RKO (cell line): ENCODE results near the gene INPP4B.
A peak's percentile ranks its signal among the peaks of the same experiment; 100 is the strongest.
"Not testable (repeated sequence)": the region's sequence is repeated elsewhere in the genome, so short reads cannot be mapped to it uniquely, and the experiment has no call there.

ENCODE experiments used
- DNase-seq: peaks from one replicate; pipeline ENCODE4 v3.0.0-alpha.2; 2016; ENCODE audit warnings: low spot score

INPP4B gene

DNA sequence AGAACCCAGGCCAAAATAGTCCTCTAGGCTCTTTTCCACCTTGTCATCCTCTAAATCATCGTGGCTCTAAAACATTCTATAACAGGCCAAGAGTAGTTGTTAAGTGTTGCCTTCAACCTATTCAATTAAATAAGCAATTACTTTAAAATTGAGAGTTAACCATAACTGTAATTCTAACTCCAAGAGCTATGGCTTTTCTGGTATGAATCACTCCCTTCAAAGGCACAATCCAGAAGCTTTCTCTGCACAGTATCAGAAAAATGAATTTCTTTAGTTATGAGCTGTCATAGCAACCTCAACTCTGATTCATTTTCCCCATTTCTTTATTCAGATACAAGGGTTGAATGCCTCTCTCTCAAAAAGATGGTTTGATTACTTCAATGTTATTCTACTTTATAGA lies 21.7 kb downstream of the INPP4B start:
- DNase-seq: no peak

DNA sequence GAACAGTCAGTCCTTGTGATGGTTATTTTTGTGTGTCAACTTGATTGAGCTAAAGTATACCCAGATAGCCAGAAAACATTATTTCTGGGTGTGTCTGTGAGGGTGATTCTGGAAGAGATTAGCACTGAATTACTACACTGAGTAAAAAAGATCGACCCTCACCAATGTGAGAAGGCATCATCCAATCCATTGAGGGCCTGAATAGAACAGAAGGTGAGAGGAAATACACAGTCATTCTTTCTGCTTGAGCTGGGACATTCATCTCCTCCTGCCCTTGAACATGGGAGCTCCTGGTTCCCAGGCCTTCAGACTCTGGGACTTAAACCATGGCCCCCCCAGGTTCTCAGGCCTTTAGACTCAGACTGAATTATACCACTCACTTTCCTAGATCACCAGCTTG lies 22.3 kb downstream of the INPP4B start:
- DNase-seq: no peak

DNA sequence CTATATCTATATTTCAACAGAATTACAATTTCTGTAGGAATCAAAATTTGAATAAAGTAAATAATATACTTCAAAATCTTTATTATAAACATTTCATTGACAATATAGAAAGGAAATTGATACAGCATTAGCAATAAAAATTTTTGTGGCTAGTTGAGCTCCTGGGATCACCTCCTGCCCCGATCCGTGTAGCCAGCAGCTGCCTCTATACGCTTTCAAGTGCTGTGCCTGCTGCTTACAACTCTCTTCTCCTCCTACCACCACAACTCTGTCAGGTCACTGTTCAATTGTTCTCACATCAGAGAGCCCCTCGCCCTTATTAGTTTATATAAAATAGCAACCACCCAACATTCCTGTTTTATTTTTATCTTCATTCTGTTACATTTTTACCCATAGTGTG lies 27.6 kb downstream of the INPP4B start:
- no peak for DNase-seq

DNA sequence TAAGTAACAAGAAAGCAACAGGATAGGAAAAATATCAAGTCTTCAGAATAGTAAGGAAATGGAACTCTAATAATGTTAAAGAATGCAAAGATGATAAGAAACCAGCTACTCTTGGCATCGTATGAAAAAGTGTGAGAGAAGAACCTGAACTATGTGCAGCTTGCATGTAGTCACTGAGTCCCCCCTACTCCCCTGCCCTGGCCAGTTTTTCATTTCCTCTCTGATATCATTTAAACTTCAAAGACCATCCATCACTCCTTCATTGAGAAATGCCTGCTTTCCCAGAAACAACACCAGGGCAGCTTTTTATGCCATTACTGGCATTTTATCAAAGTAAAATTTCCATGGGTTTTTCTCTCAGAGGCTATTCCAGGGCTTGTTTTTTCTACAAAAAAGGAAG lies 28.1 kb downstream of the INPP4B start:
- DNase-seq: no peak

DNA sequence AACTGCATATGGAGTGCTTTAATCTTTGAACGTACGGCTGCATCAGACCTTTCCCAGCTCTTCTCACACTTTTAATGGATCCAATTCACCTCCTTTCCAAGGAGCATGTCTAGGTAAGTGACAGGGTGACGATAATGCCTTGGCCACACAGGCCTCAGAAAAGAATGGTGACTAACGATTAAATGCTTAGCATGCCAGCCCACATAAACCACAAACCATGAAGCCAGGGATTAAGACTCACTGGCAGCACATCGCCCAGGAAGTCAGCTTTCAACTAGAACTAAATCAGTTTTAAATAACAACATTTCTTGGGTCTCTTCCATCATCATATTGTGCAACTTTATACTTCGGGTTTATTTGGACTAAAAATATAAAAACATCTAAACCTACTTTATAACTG lies 28.7 kb downstream of the INPP4B start:
- DNase-seq: peak; percentile 60

DNA sequence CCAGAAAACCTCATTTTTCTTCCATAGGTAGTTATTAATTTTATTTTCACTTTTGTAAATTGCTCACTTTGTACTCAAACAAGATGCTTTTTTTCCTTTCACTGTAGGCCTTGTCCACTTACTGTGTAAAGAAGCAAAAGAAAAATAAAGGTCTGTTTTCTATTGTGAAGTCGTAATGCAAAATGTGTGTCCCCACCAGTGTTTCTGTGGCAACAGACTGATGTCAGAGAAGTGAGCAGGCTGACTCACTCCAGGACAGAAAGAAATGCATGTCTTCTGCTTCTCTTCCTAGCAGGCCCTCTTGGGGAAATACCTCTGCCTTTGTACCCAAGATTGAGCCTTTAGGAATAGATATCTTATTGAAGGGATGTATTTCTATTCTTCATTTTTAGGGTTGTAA lies 30.3 kb downstream of the INPP4B start:
- DNase-seq: peak; percentile 2

DNA sequence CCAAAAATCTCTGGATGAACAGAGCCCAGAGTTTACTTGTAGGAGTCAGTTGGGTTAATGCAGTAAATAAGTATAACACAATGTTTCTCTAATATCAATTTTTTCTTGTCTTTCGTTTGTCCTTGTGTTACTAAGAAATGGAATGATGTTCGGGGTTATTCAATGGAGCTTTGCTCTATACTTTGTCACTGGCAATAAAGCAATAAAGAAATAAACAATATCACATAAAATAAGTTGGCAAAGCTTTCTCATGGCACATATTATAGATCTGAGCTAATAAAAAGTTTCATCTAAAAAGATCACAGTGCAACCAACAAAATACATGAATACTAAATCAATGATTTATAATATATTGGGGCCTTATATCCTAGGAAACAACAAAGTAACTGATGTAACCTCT lies 32.7 kb downstream of the INPP4B start:
- DNase-seq: no peak

DNA sequence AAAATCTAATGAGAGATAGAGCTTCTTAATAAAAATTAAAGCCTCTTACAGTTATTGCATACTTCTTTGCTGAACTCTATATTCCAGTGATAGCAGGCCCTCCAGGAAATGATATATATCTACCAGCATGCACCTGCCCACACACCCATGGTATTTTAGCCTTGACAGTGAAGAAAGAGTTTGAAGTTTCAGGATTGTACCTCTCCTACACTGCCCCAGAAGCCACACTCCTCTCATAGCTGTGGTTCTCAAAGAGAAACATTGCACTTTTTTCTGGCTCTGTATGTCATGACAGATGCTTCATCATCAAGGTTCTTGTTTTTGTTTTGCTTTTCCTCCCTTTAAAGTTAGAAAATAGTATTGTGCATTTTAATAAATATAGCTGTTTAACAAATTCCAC lies 34.0 kb downstream of the INPP4B start:
- DNase-seq: no peak

DNA sequence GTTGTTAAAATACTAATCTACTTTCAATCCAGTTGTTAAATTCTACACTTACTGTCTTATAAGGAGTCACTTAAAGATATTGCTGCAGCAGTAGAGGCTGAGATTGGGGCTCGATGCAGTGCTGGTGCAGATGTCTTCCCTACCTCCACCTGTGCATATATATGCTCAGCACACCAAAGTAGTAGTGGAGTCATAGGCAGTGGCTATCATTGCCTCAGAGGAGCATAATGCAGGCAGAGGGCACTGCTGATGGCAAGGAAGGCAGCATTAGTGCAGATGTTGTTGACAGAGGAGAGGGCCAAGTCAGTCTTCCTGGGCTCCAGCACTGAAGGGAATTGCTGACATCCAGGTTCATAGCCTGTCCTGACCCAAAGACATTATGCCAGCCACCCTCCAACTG lies 35.1 kb downstream of the INPP4B start:
- DNase-seq: no peak

DNA sequence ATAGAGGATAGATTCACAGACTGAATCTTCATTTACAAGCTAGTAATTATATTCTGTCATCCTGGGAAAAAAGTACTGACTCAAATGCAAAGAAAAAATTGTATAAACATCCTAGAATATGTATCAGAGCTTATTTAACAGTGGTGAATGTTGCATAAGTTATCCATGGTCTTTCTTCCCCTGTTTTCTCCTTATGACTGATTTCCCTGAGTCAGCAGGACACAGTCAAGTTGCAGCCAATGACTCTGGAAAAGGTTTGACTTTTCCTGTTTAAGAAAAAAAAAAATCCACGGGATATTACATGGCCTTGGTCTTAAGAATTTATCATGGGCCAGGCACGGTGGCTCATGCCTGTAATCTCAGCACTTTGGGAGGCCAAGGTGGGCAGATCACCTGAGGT lies 36.5 kb downstream of the INPP4B start:
- DNase-seq: no peak

DNA sequence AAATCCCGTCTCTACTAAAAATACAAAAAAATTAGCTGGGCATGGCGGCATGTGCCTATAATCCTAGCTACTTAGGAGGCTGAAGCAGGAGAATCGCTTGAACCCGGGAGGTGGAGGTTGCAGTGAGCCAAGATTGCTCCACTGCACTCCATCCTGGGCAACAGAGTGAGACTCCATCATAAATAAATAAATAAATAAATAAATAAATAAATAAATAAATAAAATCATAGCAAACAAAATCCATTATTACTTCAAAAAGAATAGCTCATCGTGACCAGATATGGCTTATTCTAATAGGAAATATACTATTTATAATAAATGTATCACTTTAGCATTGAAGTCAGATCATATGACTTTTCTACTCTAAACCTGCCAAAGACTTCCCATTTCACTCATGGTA lies 42.2 kb downstream of the INPP4B start:
- DNase-seq: not testable (repeated sequence)

DNA sequence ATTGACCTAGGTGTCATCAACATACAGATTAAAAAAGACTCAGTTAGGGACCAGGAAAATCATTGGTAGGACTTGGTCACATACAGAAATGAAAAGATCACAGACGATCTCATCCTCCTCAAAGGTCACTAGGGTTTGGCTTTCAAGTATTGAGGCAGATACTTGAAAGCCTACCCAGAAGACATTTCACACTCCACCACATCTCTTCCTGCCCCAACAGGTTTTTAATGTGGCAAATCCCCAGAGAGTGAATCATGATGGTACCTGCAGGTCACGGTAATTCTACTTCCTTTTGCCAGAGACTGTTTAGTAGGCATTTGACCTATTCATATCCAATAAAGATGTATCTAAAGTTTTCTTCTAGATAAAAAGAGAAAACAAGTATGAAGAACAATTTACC lies 44.1 kb downstream of the INPP4B start:
- DNase-seq: no peak

DNA sequence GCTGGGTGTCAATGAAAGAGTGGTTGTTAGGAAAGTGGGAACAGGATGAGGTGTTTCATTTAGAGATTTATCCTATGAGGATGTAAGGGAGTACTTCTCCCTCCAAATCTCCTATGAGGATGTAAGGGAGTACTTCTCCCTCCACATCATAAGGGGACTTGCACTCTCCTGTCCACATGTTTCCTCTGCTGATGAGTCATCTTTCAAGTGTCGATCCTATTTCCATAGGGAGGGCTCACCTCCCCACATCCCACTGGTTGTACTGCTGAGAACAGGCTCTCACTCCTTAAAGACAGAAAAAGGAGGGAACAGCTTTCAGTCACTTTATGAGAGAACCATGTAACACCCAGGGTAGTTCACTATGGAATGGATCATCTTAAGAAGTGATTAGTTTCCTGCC lies 65.0 kb downstream of the INPP4B start:
- DNase-seq: no peak

DNA sequence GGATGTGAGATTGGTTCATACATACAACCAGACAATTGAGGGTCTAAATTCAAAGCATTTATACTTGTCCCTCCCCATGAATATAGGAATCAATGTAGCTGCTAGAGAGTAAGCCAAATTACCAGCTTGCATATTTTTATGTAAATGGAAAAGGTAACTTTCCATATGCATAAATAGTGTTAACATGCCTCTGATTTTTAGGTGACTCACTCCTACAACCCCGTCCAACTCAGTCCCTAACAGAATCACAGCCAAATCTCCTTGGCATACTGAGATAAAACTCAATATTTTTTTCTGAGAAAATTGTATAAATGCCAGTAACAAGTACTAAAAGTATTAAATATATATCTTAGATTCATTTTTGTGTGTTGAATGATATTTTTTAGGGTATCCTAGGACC lies 67.2 kb downstream of the INPP4B start:
- no peak for DNase-seq

DNA sequence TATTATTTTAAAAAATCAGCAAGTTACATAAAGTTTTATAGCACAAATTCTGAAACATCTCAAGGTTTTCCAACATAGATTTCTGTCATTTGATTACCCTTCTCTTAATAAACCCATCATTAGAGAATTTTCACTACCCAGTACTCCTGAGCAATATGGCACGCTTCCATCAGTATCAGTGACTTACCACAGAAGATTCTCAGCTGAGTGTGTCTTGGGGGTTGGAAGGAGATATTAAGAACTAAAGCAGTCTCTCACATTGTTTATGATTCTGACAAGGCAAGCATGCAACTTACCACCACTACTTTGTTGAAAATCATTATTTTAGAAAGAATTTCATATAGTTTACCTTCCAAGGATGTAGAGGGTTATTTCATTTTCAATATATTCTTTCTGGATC lies 67.7 kb downstream of the INPP4B start:
- no peak for DNase-seq

DNA sequence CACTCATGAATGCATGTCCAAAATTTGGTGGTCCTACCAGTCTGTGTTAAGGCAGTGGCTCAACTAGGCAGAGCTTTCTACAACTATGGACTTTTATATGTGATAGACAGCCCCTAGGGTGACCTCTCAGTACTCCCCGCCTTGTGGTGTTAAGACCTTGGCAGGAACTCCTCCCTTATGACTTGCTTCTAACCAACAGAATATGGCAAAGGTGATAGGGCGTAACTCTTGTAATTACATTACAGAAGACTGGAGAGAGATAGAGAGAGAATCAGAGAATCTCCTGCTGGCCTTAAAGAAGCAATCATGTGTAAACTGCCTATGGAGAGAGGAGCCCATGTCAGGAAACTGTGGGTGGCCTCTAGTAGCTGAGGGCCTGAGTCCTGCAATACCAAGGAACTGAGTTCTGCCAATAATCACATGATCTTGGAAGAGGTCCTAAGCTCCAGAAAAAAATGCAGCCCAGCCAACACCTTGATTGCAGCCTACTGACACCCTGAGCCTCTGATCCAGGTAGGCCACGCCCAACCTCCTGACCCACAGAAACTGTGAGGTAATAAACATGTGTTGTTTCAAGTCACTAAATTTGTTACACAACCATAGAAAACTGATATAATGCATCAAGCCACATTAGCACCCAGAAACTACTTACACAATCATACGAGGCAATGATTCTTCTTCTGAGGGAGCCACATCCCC lies 68.9 kb downstream of the INPP4B start:
- no peak for DNase-seq

DNA sequence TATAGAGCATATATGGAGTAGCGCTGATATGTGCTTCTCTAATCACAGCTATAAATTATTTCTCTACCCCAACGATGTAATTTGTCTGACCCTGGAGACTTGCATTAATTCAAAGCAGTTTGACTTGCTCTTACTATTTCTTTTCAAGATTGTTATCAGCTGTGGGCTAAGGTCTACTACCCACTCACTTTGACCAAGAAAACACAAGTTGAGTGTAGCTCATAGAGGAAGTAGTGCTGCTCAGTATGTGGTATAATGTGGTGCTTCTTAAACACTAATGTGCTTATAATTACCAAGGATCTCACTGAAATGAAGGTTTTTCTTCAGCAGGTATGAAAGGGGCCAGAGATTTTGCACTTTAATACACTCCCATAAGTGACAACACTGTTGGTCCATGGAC lies 70.1 kb downstream of the INPP4B start:
- no peak for DNase-seq

DNA sequence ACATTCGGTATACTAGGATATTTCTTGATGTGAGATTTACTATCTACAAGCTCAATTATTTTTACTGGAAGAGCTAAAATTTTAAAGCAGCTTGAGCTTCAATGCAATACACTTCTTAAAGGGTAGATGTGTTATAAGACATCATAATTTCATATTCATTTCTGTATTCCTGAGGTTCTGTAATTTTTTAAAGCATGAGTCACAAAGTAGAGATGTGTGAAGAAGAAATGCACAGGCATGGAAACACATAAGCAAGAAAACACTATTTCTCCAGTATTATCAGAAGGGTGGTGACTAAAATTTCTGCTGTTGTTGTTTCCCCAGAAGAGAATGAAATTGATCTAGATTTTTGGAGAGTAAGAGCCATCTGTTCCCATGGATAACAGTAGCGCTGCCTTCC lies 72.6 kb downstream of the INPP4B start:
- no peak for DNase-seq

DNA sequence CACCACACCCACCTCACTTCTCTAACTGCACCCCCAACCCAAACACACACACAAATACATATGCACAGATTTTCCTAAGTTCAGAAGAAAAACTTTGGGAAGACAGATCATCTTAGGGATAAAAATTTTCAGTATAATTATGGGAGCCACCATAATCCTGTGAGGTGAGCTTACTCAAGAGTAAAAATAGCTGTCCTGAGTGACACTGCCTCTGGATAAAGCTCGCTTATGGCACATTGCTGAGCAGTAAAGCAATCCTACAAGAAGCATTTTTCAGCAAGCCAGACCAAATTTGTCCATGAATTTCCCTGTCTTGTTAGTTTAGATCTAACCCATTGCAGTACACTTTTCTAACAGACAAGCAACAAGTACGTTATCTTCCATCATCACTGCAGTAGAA lies 83.8 kb downstream of the INPP4B start:
- no peak for DNase-seq

DNA sequence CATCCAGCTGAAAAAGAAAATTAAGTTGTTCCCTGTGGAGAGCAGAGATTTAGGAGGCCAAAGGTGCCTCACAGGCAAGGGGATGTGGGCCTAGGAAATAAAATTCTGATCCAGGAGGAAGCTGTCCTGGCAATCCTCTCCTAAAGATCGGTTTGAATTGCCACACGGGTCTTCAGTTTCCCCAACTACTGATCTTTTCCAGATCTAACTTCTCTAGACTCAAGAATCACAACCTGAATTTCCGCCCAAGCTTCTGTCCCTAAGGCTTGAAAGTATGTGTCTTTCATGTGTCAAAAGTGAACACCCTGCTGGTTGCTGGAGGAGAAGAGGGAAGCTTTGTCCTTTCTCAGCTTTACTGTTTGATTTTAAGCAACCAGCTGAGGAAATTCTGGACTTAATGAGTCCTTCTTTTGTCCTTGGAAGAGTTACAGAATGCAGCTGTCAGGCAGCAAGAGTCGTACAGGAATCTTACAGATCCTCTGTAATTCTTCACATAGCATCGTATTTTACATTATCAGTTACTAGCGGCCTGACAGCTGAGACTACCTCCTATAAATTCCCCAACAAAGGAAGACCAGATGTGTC lies 93.8 kb downstream of the INPP4B start:
- DNase-seq: no peak

DNA sequence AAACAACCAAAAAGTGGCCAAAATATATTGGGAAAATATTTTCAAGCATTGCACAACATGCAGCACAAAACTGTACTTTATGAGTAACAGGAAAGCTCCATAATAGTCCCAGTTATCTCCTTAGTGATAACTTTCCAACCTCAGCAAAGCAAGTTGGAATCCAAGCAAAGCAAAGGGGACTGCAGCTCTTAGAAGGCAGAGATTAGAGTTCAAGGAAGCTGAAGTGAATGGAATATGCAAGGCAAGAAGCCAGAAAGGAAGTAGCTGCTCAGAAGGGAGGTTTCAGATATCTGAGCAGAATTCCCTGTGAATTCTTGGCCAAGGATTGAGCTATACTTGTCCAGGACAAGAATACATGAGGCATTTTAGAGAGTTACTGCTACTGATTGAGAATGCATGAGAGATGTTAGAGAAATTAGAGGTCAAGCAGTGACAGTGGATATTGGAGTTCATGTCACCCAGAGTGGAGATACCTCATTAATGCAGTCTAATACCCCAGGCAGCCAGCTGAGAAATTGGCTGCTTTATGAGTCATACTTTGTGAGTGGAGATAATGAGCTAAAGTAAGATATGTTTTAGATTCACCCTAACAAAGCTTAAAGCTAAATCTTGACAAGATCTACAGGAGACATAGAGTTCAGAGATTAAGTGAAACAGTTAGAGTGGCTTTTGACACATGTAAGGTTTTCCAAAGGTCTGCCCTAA lies 102.8 kb downstream of the INPP4B start:
- DNase-seq: no peak

DNA sequence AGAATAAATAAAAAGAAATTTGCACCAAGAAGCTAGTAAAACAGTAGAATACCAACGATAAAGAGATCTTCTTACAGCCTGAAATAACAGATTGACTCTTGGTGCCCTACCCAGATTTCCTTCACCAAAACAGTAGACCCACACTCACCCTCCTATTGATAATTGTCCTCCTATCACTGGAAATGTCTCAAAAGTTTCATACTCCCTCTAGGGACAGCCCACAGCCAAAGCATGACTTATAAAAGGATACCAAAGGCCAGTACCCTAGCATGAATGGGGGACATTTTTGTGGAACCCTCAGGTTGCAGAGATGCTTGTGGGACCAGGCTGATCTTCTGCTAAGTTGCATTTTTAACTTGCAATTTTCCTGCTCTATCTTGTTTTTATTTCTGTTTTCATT lies 104.1 kb downstream of the INPP4B start:
- no peak for DNase-seq

DNA sequence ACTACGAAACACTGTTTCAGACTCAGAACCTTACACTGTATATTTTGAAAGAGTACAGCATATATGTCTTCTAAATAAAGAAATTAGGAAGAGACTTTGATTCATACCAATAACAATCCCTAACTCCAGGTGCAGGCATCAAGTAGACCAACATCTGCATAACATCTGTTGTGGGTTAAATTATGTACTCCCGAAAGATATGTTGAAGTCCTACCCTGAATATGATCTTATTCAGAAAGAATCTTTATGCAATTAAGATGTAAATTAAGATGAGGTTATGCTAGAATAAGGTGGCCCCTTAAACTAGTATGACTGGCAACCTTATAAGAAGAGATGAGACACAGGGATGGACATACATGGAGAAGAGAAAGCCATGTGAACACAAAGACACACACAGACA lies 117.9 kb downstream of the INPP4B start:
- no peak for DNase-seq

DNA sequence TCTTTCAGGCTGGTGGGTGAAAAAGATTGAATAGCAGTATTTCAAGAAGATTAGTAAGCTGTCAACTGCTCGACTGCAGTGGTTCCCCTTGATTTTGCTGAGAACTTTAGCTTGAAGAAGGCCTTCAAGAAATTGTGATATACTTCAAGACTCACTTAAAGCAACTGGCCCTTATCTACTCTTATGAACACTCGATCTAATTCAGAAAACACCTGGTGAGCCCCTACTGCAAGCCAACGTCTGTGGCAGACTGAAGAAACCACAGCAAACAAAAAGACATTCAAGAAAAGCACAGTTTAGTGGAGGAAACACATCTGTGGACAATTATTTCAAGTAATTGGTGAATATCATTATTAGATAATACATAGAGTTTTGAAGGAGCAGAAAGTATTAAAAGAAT lies 119.0 kb downstream of the INPP4B start:
- no peak for DNase-seq
